Hepatocyte (in vitro differentiated cells): ENCODE results near the gene NTNG1.

Experiments
- CTCF ChIP-seq: fragments of 200-600 bp; sonication (generic); IDR thresholded peaks from 2 replicates; pipeline ENCODE4 v1.5.1; 2016; ENCODE audit warnings: antibody characterized with exemption, mild to moderate bottlenecking; ENCODE audit not compliant: poor library complexity
- EZH2phosphoT487 ChIP-seq: fragments of 200-600 bp; sonication (generic); IDR thresholded peaks from one replicate; pipeline ENCODE4 v1.6.1; 2018; ENCODE audit warnings: antibody characterized with exemption, mild to moderate bottlenecking, low read depth, moderate library complexity; ENCODE audit not compliant: unreplicated experiment, severe bottlenecking

- TF ChIP-seq CTCF (no peak), EZH2phosphoT487 (no peak)
These were observed 203.5 kb downstream of the NTNG1 start for GRCh38 chr1:107344268-107344760.
